Endothelial cell of umbilical vein (primary cell): ENCODE measurements around the gene PKHD1.

Experiments
- CTCF ChIP-seq, 2 donors: IDR thresholded peaks; 1 replicate in 1 of 2; 2 replicates in 1 of 2; pipeline ENCODE4 v1.5.1; 2011; ENCODE audit warnings: low read length in 2 of 2, mild to moderate bottlenecking in 2 of 2, moderate library complexity in 2 of 2, control low read depth in 1 of 2, inconsistent platforms in 1 of 2, low read depth in 1 of 2; ENCODE audit not compliant: insufficient read depth in 1 of 2; ENCODE audit errors: extremely low read depth in 1 of 2
- EZH2 ChIP-seq: IDR thresholded peaks from 2 replicates; pipeline ENCODE4 v1.6.1; 2012; ENCODE audit warnings: borderline replicate concordance, low read depth, mild to moderate bottlenecking, moderate library complexity, low read length, inconsistent platforms; ENCODE audit not compliant: severe bottlenecking
- FOS ChIP-seq: IDR thresholded peaks from 2 replicates; pipeline ENCODE4 v1.6.1; 2011; ENCODE audit warnings: mild to moderate bottlenecking, low read length, moderate library complexity, borderline replicate concordance; ENCODE audit not compliant: insufficient read depth

GRCh38 chr6:51968265-51968664 is 119.1 kb downstream of the PKHD1 start:
- TF ChIP-seq EZH2 (no peak), CTCF (IDR thresholded peaks at IDR 0.05; ENCODE audit: extremely low read depth in 1 of 2, insufficient read depth in 1 of 2, low read depth in 1 of 2, low read length in 2 of 2) (no peak), FOS (no peak)
